GM21723 (cell line): Measurements from ENCODE around the gene GSG1L2.

ENCODE experiments used
- ATAC-seq: cut with Tn5 transposase; IDR thresholded peaks from one replicate; pipeline ENCODE4 v1.9.1; 2021; ENCODE audit warnings: mild to moderate bottlenecking, moderate library complexity; ENCODE audit not compliant: unreplicated experiment

Gene GSG1L2

DNA sequence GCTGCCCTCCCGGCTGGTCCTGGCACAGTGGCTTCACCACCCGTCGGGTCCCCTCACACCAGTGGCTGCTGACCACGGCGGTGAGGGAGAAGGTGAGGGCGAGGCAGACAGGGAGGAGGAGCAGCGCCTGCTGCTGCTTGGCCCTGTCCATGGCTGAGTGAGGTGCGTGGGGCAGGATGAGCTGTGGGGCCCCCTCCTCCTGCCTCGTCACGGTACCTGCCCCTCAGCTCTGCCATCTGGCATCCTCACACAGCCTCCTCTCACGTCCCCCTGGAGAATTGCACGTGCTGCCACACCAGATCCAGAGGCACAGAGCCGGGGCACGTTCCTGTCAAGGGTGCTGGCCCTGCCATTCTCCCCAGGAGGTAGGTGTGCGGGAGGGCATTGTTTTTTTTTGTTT is at the start of gene GSG1L2:
Gene GSG1L2 (minus strand): TSS at position 159 of the 400 bp plus-strand sequence. CDS start 8 bp downstream, at position 151.
- no peak for ATAC-seq

DNA sequence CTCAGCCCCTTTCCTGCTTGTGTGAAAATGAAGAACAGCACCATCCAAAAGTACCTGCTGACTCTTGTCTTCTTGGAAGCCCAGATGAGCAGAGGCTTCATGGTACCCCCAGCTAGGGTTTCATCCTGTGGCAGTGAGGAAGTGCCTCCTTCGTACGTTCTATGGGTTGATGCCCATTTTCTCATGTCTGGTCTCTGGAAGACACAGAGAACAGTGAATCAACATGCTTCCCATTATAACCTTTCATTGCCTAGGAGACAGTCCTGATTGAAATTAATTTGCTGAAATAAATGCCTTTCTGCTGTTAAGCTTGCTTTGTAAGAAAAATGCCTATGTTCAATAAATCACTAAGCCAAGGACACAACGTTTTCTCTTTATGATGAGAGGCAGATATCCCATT is 46.7 kb upstream of the GSG1L2 start:
- no peak for ATAC-seq

DNA sequence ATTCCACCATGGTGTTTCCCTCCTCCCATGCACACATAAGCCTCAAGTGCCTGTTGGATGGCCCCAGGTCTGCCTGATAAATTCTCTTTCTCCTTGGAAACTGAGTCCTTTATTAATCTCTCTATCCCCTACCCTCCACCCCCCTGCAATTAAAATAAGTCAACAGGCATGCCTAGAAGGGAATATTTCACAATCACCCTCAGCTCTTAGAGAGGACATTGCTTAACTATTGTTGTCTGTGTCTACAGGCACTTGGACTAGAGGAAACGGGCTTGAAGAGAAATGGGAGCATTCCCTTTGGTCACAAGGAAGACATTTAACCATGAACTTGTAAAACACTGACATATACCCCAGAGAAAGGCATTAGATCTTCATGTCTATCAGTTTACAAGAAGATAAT is 43.7 kb upstream of the GSG1L2 start:
- no peak for ATAC-seq

DNA sequence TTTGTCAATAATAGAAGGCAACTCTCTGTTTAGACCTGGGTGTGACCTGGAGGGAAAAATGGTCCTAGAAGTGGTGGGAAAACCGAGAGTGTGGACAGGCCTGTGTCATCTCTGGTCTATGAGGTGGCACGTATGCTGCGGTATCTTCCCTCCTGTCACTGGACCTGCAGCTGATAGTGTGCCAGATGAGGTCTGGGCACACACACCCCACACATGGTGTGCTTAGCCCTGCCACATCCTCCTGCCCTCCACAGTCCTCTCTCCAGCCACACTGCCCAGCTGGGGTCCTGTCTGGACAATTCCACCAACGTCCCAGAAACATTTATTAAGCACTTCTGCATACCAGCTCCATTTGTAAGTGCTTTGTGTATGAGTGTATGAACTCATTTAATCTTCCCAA is 41.1 kb upstream of the GSG1L2 start:
- no peak for ATAC-seq

DNA sequence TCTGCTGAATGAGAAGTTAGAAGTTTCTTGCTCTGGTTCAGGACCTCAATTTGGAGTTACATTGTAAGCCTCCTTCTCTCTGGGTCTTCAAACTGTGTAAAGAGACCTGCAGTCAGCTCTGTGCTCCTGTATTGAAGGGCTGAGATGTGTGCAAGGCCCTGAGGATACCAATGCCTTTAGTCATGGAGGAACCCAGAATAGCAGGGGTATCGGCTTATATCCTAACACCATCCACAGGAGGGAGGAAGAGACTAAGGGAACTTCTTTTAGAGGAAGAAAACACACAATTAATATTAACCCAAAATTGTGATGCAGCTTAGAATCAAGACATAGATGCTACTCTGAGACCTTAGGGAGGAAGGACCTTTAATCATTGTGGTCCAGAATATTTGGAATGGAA is 40.3 kb upstream of the GSG1L2 start:
- ATAC-seq: no peak

DNA sequence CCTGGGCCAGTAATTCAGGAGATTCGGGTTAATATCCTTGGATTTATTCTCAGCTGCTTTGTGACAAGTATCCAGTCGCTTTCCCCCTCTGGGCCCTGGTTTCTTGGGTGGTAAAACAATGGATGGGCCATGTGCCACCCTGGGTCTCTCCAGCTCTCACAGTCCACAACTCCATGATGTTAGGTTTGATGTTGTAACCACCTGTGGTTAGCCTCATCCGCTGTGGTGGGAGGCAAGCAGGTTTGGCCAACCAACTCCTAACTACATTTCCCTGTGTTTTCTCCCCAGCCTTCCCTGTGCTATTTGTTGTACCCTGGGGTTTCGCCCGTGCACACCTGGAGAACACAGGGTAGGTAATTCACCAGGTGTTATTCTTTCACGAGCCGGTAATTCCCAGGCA is 39.0 kb upstream of the GSG1L2 start:
- no peak for ATAC-seq

DNA sequence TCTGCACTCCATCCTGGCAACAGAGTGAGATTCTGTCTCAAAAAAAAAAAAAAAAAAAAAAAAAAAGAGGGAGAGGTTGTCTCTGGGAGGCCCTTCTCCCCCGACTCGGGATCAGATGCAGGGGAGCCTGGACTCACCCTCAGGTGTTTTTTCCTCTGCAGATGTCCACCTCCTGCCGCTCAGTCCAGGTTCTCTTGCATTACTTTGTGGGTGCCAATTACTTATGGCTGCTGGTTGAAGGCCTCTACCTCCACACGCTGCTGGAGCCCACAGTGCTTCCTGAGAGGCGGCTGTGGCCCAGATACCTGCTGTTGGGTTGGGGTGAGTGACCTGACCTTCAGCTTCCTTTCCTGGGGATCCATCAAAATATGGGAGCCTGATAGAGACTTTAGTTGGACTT is 37.9 kb upstream of the GSG1L2 start:
- no peak for ATAC-seq

DNA sequence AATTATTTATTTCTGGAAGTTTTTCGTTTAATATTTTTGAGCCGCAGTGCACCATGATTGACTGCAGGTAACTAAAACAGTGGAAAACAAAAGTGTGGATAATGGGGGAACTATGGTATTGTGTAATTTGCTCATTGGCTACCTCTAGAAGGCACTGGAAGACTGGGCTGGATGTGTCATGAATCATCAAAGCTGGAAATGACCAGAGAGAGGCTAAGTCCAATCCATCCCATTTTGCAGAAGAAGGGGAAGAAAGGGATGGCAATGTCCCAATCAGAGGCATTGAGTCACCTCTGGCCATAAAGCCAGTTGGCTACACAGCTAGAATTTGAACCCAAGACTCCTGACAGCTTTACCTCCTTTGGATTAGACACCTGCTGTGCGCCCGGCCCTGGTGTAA is 33.2 kb upstream of the GSG1L2 start:
- no peak for ATAC-seq

DNA sequence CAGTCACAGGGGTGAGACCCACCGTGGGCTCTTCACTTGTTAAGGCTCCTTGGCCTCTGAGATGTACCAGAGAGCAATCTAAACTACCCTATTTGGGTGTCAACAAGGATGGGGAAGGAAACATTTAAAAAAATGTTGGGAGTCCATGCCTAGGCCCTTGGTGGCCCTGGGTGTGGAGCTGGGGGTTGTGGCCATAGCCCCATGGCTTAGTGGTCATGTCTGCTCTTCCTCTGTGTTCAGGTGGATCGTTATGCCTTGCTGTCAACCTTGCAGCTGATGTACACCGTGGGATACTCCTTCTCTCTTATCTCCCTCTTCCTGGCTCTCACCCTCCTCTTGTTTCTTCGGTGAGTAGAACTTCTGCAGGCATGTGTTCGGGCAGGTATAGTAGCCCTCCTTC is 32.4 kb upstream of the GSG1L2 start:
- no peak for ATAC-seq

DNA sequence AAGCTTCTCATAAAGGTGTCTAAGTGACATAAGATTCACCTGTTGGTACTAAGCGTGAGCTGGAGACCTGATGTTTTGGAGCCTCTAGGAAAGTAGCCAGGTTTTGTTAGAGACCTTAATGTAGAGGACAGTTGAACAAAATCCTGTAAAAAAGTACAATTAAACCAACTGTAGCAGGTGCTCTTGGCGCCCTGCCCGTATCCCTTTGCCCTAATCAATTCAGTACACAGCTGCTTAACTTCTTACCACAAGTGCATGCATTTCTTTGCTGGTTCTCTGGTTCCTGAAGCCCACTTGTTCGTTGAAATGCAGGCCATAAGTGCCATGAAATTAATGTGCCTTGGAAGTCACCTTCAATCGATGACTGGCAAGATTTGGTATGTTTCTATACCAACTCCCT is 28.3 kb upstream of the GSG1L2 start:
- ATAC-seq: no peak

DNA sequence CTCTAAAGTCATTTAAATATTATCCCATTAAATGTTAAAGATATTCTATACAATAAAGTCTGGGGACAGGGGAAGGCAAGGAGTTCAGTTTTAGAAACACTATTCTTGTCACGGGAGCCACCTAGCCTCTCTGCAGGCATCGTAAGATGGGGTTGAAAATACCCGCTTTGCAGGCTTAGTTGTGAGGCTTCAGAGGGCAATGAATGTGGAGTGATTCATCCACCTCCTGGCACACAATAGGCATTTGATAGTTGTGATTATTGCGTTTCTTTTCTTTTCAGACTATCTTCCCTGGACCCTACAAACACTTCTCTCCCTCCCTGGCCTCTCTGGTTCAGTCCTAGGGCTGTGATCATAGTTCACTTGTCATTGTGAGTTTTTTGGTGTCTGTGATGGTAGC is 23.4 kb upstream of the GSG1L2 start:
- ATAC-seq: no peak

DNA sequence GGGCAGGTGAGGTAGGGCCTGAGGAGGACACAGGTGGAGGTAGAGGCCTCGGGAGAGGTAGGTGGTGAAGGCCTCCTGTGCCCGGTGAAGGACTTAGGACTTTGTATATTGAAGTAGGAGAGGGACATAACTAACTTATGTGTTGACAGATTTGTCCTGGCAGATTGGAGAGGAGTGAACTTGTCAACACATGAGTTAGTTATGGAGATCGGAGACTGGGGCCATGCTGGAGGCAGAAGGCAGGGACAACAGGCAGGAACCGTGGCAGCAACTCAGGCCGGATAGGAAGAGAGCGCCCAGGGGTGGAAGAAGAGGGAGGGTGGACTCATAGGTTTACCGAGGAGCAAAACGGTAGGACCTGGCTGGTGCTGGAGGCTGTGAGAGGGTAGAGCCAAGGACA is 22.3 kb upstream of the GSG1L2 start:
- ATAC-seq: no peak

DNA sequence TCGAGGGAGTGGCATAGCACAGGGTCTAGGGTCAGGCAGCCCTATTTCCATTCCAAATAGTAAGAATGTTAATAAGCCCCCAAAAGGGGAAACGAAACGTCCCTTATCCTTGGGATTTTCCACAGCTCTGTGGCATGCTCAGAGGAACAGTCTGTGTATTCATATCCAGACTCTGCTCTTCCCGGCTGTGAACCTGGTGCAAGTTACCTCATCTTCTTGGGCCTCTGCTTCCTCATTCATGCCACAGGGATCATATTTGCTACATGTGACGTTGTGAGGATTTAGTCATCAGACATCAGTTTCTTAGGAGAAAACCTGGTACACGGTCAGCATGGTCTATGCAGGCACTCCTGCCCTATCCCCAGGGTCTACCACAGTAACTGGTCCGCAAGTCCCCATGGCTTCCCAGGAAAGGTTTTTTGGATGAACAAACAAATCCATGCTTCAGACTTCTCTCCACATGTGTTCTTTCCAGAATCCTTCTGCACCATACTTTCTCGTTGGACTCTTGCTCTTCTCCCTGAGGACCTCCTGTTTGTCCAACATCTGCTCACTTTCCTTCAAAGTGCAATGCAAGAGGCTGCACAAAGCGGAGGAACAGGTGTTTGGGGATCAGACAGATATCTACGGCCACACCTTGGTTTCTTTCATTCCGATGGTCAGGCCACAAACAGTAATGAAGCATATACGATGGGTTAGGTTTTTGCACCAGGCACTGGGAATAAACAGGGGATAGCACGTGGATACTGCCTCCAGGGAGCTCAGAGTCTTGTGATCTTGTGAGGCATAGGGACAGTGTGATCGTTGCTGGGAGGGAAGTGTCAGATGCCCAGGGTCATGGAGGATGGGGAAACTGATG is 21.5 kb upstream of the GSG1L2 start:
- ATAC-seq: no peak

DNA sequence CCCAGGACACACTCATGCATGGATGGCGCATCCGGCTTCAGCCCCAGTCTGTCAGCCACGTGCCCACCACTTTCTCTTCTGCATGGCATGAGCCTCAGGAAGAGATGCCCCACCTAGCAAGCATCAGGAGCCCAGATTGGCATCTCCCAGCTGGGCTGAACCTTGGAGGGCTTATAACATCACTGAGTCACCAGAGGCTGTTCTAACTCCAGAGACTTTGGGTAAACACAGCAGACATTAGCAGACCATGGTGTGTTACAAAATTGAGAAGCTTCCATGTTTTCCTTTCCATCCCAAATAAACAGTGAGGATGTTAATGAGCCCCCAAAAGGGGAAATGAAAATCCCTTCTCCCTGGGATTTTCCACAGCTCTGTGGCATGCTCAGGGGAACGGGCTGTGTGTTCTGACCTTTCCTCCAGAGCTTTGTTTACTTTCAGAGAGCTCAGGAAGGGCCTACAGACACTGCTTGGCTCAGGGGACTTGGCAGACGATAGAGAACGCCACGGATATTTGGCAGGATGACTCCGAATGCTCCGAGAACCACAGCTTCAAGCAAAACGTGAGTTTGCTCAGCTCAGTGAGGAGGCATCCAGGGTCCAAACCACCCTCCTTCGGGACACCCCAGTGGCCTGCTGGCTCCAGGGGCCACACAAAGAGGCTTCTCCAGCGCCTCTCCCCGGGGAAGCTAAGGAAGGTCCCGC is 20.3 kb upstream of the GSG1L2 start:
- ATAC-seq: no peak

DNA sequence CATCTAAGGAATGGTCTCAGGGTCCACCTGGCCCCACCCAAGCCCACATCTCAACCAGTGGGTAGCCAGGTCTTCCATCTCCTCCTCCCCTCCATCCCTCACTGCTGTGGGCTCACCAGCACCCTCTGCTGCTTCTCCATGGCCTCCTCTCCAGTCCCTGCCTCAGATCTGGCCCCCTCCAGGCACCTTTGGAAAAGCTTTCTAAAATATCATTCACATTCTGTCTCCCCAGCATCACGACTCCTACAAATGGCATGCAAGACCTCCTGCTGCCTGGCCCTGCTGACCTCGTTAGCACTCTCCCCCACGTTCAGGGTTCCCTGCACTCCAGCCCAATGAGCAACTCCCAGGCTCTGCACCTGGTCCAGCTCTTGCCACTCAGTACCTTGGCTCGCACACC is 17.6 kb upstream of the GSG1L2 start:
- ATAC-seq: no peak

DNA sequence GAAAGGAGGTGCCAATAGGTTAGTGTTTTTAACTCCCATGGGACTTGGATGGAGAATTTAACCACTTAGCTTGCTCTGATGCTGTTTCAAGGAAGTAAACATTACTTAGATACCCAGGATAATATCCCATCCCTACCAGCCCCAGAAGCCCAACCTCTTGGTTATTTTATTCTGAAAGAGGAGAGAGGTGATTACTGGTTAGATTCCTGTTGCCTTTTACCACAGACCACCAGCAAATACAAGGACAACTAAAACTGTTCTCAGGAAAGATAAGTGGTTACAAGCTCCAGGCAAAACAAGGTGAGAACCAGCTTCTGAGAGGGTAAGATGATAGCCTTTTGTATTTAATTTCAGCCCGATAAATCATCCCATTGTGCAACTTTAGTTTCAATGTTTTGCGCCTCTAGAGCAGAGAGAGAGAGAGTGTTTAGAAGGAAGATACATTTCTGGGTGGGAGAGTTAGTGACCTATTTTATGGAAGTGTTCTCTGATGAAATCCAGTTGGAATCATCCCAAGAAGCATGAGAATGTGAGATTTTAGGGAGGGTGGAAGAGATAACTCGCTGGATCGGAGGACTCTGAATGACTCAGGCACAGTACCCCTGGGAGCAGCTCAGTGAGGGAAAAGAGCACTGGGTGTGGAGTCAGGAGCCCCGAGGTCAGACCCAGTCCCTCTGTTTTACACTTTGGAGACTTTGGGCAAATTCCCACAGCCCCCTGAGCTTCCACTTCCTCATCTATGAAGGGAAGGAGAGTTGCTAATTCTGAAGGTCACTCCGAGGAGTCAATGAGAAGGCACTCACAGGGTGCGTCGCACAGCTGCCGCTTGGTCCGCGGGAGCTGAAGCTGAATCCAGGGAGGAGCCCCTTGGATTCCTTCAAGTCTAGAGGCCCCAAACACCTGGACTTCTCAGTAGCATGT is 15.9 kb upstream of the GSG1L2 start:
- ATAC-seq: no peak

DNA sequence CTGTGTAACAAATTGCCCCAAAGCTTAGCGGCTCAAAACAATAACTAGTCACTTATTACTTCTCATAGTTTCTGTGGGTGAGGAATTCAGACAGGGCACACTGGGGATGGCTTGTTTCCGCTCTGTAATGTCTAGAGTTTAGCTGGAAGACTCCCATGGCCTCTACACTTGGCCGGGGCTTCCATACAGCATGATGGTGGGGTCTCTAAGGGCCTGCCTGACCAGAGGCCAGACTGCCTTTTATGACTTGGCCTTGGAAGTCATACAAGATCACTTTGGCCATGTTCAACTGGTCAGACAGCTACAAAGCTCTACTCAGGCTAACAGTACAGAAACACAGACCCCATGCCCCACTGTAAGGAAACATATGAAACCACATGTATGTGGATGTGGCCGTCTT is 12.0 kb upstream of the GSG1L2 start:
- no peak for ATAC-seq

DNA sequence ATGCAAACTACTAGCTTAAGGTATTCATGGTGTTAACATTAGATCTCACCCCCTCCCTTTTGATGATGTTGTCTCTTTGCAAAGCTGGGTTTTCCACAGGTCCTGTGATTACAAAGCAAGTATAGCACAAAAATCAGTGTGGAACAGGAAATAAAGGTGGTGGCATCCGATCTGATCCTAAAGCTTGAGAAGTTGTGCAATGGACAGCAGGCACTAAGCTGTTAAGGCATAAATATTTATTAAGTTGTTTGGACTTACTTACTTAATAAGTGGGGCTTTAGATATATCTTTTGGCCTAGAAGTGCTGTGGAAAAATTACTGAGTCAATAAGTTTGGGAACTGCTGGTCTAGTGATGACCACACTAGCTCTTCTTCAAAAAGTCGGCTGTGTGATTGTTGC is 8.8 kb upstream of the GSG1L2 start:
- no peak for ATAC-seq

DNA sequence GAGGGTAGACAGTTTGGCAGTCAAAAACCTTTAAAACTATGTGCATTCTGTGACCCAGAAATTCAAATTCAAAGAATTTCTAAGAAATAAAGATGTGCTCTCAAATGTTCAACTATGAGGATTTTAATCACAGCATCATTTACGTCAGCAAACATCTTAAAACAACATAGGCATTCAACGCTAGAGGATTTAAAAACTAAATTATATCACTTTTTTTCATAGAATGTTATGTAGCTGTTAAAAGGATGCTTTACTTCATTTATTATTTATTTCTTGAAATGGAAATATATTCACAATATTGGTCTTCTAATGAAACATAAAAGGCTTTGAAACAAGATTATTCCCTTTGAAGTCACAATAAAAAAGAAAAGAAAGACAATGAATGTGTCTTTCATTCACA is 7.5 kb upstream of the GSG1L2 start:
- ATAC-seq: no peak

DNA sequence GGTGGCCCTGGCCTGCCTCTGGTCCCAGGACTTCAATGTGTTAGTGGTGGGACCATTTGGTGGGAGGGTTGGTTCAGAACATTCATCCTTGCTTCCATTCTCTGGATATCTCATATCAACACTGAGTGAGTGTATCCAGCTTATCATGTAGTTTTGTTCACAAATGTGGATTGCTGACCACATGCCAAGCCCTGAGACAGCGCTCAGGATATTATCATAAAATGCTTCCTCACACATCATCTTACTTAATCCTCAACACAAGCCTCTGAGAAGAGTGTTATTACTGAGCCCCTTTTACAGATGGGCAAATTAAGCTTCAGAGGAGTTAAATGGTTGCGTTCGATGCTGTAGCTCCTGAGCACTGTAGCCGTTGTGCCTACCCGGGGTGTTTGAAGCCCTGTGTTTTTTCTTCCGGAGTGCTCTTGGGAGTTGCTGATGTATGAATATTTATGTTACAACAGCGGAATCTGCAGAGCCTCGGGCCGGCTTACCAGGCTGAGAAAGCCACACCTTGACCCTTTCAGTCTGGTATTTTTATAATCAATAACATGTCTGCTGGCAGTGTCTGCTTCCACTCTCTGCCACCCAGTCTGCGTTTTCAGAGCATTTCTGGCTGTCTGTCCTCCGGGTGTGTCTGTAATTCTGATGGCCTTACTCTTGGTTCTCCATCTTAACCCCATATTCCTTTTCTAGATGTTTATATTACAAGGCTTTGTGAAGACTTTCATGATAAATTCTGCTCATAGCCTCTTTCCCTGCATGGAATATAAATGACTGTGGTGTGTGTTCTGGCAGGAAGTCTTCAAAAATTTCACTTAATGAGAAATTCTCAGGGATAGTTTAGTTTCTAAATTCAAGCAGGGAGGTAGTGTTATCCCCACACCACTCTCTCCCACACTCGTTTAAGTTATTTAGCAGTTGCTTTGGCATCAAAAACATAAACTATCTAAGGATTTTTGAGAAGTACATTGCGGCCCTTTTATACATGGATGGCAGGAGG is 6.7 kb upstream of the GSG1L2 start:
- ATAC-seq: no peak
